K562 (cell line): ENCODE measurements around the gene LGR6. TPM values are rescaled to one million over a fixed set of nuclear protein-coding genes. Genes with fewer than 3 reads are reported as not detected.

Experiments used
- ATAC-seq: fragments of 200-7000 bp; cut with Tn5 transposase; 3 replicates; pipeline ENCODE4 v1.9.1; 2020; ENCODE audit warnings: moderate library complexity
- BruUV-seq: library from RNA; stranded (reverse); fragments of 400-500 nt; replicated peaks from 2 replicates; lab custom pipeline; 2021; lab: Mats Ljungman, UMichigan
- CTCF ChIA-PET: fragments of 300-600 bp; formaldehyde crosslinking; extraction: SDS; loops from one replicate; lab custom pipeline; 2021; ENCODE audit warnings: low intra/inter-chr PET ratio; lab: Yijun Ruan, JAX
- POLR2A ChIA-PET: fragments of 300-600, 350-650 bp; sonication (Branson Sonifier 250); formaldehyde crosslinking; extraction: SDS; loops from one replicate; lab custom pipeline; 2021; ENCODE audit warnings: antibody characterized with exemption, inconsistent platforms; lab: Yijun Ruan, JAX
- DNase-seq, 4 experiments: peaks; one replicate each; pipeline versions ENCODE4 v3.0.0 to v3.0.0-alpha.2; 2011 to 2018; ENCODE audit warnings: low spot score in 3 of 4, mixed read lengths in 3 of 4; ENCODE audit errors: extremely low read depth in 1 of 4
- FAIRE-seq: peaks from 2 replicates; lab custom pipeline; 2011; peaks lifted over from hg19 to GRCh38; lab: Jason Lieb, UNC
- H2AFZ ChIP-seq: 2 replicates; pipeline ENCODE4 v1.6.0; 2011; ENCODE audit warnings: low read depth, low read length, control low read depth, inconsistent platforms
- H3K27ac ChIP-seq: fragments of 200-600 bp; 3 replicates; pipeline ENCODE4 v1.8.0; 2011; ENCODE audit warnings: low read depth, mild to moderate bottlenecking, control low read depth, inconsistent platforms, low read length, moderate library complexity, mixed read lengths; ENCODE audit errors: extremely low read depth
- H3K27me3 ChIP-seq, 2 experiments: fragments of 300-600 bp in 1 of 2; 2 replicates in 1 of 2; 3 replicates in 1 of 2; pipeline versions ENCODE4 v1.6.0 to v1.8.0; 2011; ENCODE audit warnings: inconsistent platforms in 2 of 2, low read length in 2 of 2, mild to moderate bottlenecking in 1 of 2, mixed read lengths in 1 of 2, moderate library complexity in 1 of 2; ENCODE audit not compliant: control insufficient read depth in 2 of 2, insufficient read depth in 2 of 2
- H3K36me3 ChIP-seq: fragments of 300-600 bp; 3 replicates; pipeline ENCODE4 v1.8.0; 2011; ENCODE audit warnings: mild to moderate bottlenecking, low read length, inconsistent platforms; ENCODE audit not compliant: control insufficient read depth, insufficient read depth
- H3K4me1 ChIP-seq, 2 experiments: fragments of 200-600 bp in 1 of 2; replicated peaks in 1 of 2; 2 replicates in 1 of 2; 3 replicates in 1 of 2; pipeline versions ENCODE4 v1.5.1 to v1.8.0; 2011; ENCODE audit warnings: inconsistent platforms in 2 of 2, low read length in 2 of 2, mild to moderate bottlenecking in 1 of 2, mixed read lengths in 1 of 2, moderate library complexity in 1 of 2; ENCODE audit not compliant: control insufficient read depth in 2 of 2, insufficient read depth in 2 of 2
- H3K4me2 ChIP-seq: 2 replicates; pipeline ENCODE4 v1.6.1; 2011; ENCODE audit warnings: low read length, control low read depth, inconsistent platforms, mixed read lengths; ENCODE audit not compliant: insufficient read depth
- H3K4me3 ChIP-seq: fragments of 200-600 bp; sonication (generic), shearing (Covaris generic); 2 replicates; pipeline ENCODE4 v1.5.1; 2016; ENCODE audit warnings: control low read depth, inconsistent platforms
- H3K79me2 ChIP-seq: fragments of 200-600 bp; 3 replicates; pipeline ENCODE4 v1.8.0; 2011; ENCODE audit warnings: low read length, inconsistent platforms; ENCODE audit not compliant: control insufficient read depth, insufficient read depth
- H3K9ac ChIP-seq, 2 experiments: 2 replicates each; pipeline versions ENCODE4 v1.6.0 to v1.6.1; 2011; ENCODE audit warnings: low read depth in 2 of 2, low read length in 2 of 2, control low read depth in 1 of 2, inconsistent platforms in 1 of 2, mild to moderate bottlenecking in 1 of 2, mixed read lengths in 1 of 2; ENCODE audit not compliant: insufficient read depth in 1 of 2
- H3K9me1 ChIP-seq: one replicate; pipeline ENCODE4 v1.6.0; 2011; ENCODE audit warnings: inconsistent platforms, mild to moderate bottlenecking, low read length, moderate library complexity; ENCODE audit not compliant: control insufficient read depth, insufficient read depth
- H3K9me3 ChIP-seq: replicated peaks from 2 replicates; pipeline ENCODE4 v1.5.1; 2011; ENCODE audit warnings: low read depth, low read length, inconsistent platforms; ENCODE audit not compliant: control insufficient read depth, insufficient read depth
- H4K20me1 ChIP-seq: replicated peaks from 2 replicates; pipeline ENCODE4 v1.6.1; 2011; ENCODE audit warnings: low read length, inconsistent platforms, mixed read lengths; ENCODE audit not compliant: control insufficient read depth, insufficient read depth
- BRCA1 ChIP-seq, 2 experiments: fragments of 450-650 bp in 1 of 2; sonication (generic) in 1 of 2; formaldehyde crosslinking in 1 of 2; IDR thresholded peaks; 2 replicates each; pipeline versions ENCODE4 v1.5.0 to v1.6.1; 2017 to 2020; ENCODE audit warnings: mild to moderate bottlenecking in 1 of 2, missing genetic modification reagents in 1 of 2
- CBFA2T2 ChIP-seq: fragments of 450-650 bp; conservative IDR thresholded peaks from 2 replicates; pipeline ENCODE4 v1.6.1; 2017; ENCODE audit warnings: mild to moderate bottlenecking
- E4F1 ChIP-seq: fragments of 250-450 bp; sonication (Bioruptor Pico); IDR thresholded peaks from 2 replicates; pipeline ENCODE4 v1.5.0; 2021; ENCODE audit warnings: mild to moderate bottlenecking, borderline replicate concordance
- ERF ChIP-seq: fragments of 450-650 bp; formaldehyde crosslinking; IDR thresholded peaks from 2 replicates; pipeline ENCODE4 v1.4.0; 2020; ENCODE audit warnings: mild to moderate bottlenecking, mixed read lengths
- IRF2 ChIP-seq: sonication (generic); formaldehyde crosslinking; IDR thresholded peaks from 2 replicates; pipeline ENCODE4 v1.8.1; 2022; ENCODE audit warnings: mild to moderate bottlenecking, missing genetic modification reagents
- KDM1A ChIP-seq, 2 experiments: fragments of 450-650 bp; IDR thresholded peaks; 2 replicates each; pipeline ENCODE4 v1.6.1; 2016; ENCODE audit warnings: mild to moderate bottlenecking in 2 of 2
- MAFG ChIP-seq: fragments of 450-650 bp; conservative IDR thresholded peaks from 2 replicates; pipeline ENCODE4 v1.6.1; 2016; ENCODE audit warnings: missing genetic modification characterization, missing compliant biosample characterization
- MBD2 ChIP-seq: sonication (generic); IDR thresholded peaks from 2 replicates; pipeline ENCODE4 v1.6.1; 2016; ENCODE audit warnings: low read depth, borderline replicate concordance
- MCM2 ChIP-seq: fragments of 450-650 bp; IDR thresholded peaks from 2 replicates; pipeline ENCODE4 v1.6.1; 2017; ENCODE audit warnings: low read depth, mild to moderate bottlenecking
- MTF1 ChIP-seq: fragments of 250-450 bp; sonication (Bioruptor Pico); IDR thresholded peaks from 2 replicates; pipeline ENCODE4 v1.9.0; 2021; ENCODE audit warnings: moderate library complexity, mild to moderate bottlenecking, inconsistent platforms, borderline replicate concordance
- POLR2AphosphoS2 ChIP-seq: IDR thresholded peaks from 2 replicates; pipeline ENCODE4 v1.6.1; 2012; ENCODE audit warnings: low read length, improper control_type of control experiment
- SREBF1 ChIP-seq: fragments of 150-350 bp; IDR thresholded peaks from 2 replicates; pipeline ENCODE4 v1.6.1; 2014; ENCODE audit warnings: antibody characterized with exemption, low read depth, low read length, borderline replicate concordance
- SRSF1 ChIP-seq: fragments of 200-400 bp; formaldehyde crosslinking; IDR thresholded peaks from 2 replicates; pipeline ENCODE4 v1.6.1; 2017; ENCODE audit warnings: mild to moderate bottlenecking, low read depth, low read length, moderate library complexity
- SRSF9 ChIP-seq: fragments of 200-400 bp; formaldehyde crosslinking; IDR thresholded peaks from 2 replicates; pipeline ENCODE4 v1.6.1; 2017; ENCODE audit warnings: low read depth, low read length, borderline replicate concordance
- SUPT5H ChIP-seq: fragments of 450-650 bp; IDR thresholded peaks from 2 replicates; pipeline ENCODE4 v1.6.1; 2016
- TRIM24 ChIP-seq, 2 experiments: fragments of 450-650 bp; IDR thresholded peaks; 2 replicates each; pipeline ENCODE4 v1.6.1; 2016
- ZNF3 ChIP-seq: fragments of 250-450 bp; sonication (Bioruptor Pico); IDR thresholded peaks from 2 replicates; pipeline ENCODE4 v1.5.0; 2021; ENCODE audit warnings: mild to moderate bottlenecking, moderate library complexity
- ZNF398 ChIP-seq: fragments of 250-450 bp; sonication (Bioruptor Pico); IDR thresholded peaks from 2 replicates; pipeline ENCODE4 v1.8.0; 2021; ENCODE audit warnings: moderate library complexity, mild to moderate bottlenecking, inconsistent platforms
- ZNF583 ChIP-seq: fragments of 250-450 bp; sonication (Bioruptor Pico); IDR thresholded peaks from 2 replicates; pipeline ENCODE4 v1.4.0; 2020
- ZNF830 ChIP-seq: fragments of 250-450 bp; sonication (Bioruptor Pico); IDR thresholded peaks from 2 replicates; pipeline ENCODE4 v1.5.0; 2021; ENCODE audit warnings: mild to moderate bottlenecking
- WGBS: fragments of 100-300 bp; shearing (Covaris generic); methylation state at CpG from one replicate; pipeline ENCODE4 v1.1.6; 2016; ENCODE audit warnings: low coverage, mixed read lengths; ENCODE audit not compliant: insufficient coverage; ENCODE audit errors: missing lambda C conversion rate; 5-methylcytosine and 5-hydroxymethylcytosine counted together
- in situ Hi-C: fragments of 300-500 bp; cut with MboI; formaldehyde crosslinking; loops from 4 replicates; pipeline ENCODE4 v1.15.0; 2018; ENCODE audit warnings: inconsistent platforms, mixed read lengths
- intact Hi-C: fragments of 100-400 bp; cut with micrococcal nuclease; formaldehyde crosslinking; loops from 2 replicates; pipeline ENCODE4 v1.14.2; 2022
- polyA plus RNA-seq, 8 experiments: library from polyadenylated mRNA; depleted of rRNA in 4 of 8; stranded (reverse) in 5 of 8; unstranded in 3 of 8; fragments of >200 nt; fragmentation: Nextera tagmentation in 2 of 8; fragmentation: Illumina TruSeq in 1 of 8; extraction: Ambion mirVana in 2 of 8; extraction: Trizol in 1 of 8; gene quantifications; 2 replicates each; pipeline versions ENCODE4 v1.2.1 to v1.2.3, GENCODE V29; 2011 to 2014; ENCODE audit warnings: inconsistent platforms in 1 of 8, missing spikeins in 1 of 8
- total RNA-seq, 7 experiments: library from RNA; depleted of rRNA in 6 of 7; stranded (reverse); fragments of >200 nt in 6 of 7; fragmentation: Illumina TruSeq in 2 of 7; extraction: Trizol in 2 of 7; gene quantifications; 2 replicates each; pipeline versions ENCODE4 v1.2.1 to v1.2.3, GENCODE V29; 2011 to 2021; ENCODE audit warnings: low replicate concordance in 1 of 7

The LGR6 gene
- total and polyA plus RNA-seq, 9 of the 15 experiments (the other 6 are each of a cell fraction or from before 2014, with no cell fraction given), result 0.01 to 0.54 (median 0.17) TPM; not detected in 1

GRCh38 chr1:202146279-202146678, 47.3 kb upstream of the LGR6 start:
- Histone ChIP-seq H3K4me1 (peaks cover 32 to 37% of the 10 kb centered on the region in 2 experiments; a peak in 4 of 5 replicates), H3K9ac (no peak overlapping the region), H3K27me3 (no peaks in the 10 kb centered on the region), H4K20me1 (peaks cover 7% of the 10 kb centered on the region), H2AFZ (no peak overlapping the region), H3K4me3 (no peak overlapping the region), H3K9me3 (no peaks in the 10 kb centered on the region), H3K9me1 (peaks cover 4% of the 10 kb centered on the region), H3K4me2 (no peak overlapping the region), H3K79me2 (peaks cover 25% of the 10 kb centered on the region), H3K27ac (no peak overlapping the region), H3K36me3 (peaks cover 45% of the 10 kb centered on the region)
- BruUV-seq, result no TSS peak
- in situ Hi-C loops, result no loop called here
- whole genome bisulfite sequencing, result 70% methylated on average over 5 of the region's 5 CpGs
- intact Hi-C loops, result no loop called here
- ChIA-PET CTCF (no interaction called here), POLR2A (interaction anchor here (0.6 to 8.9 kb wide), 6 partner anchors 10 to 279 kb away, joined by 3 to 49 read pairs (median 10); partner anchors contain the start of gene PTPN7)
- FAIRE-seq, result no peak
- no peak for ATAC-seq
- no peak for DNase-seq
- TF ChIP-seq ZNF830 (CRISPR knock-in tag) (no peak), MTF1 (CRISPR knock-in tag) (no peak), ZNF583 (CRISPR knock-in tag) (no peak), SRSF9 (no peak), POLR2AphosphoS2 (peak; percentile 10; the same call in 1 of the 2 replicates), BRCA1 (IDR thresholded peaks at IDR 0.05) (no peak), BRCA1 (CRISPR knock-in tag; IDR thresholded peaks at IDR 0.05) (no peak), MAFG (tag) (no peak), TRIM24 (IDR thresholded peaks at IDR 0.05) (no peak), ZNF398 (CRISPR knock-in tag) (no peak), SREBF1 (no peak), CBFA2T2 (no peak), SRSF1 (no peak), ERF (CRISPR knock-in tag) (no peak), MBD2 (0 out of 2 replicates have a peak, but pooled peaks have one; percentile 10), IRF2 (CRISPR knock-in tag) (no peak), E4F1 (CRISPR knock-in tag) (no peak), KDM1A (IDR thresholded peaks at IDR 0.05) (no peak), ZNF3 (peak; percentile 10; the same call in 1 of the 2 replicates), MCM2 (no peak), SUPT5H (peak; percentile 76)
